Retina (tissue), 1 donor: ENCODE data around the gene RNASE7.
A peak's percentile ranks its signal among the peaks of the same experiment; 100 is the strongest.

ENCODE experiments used
- DNase-seq: peaks from one replicate; pipeline ENCODE4 v3.0.0-alpha.2; 2016

RNASE7 gene

GRCh38 chr14:21069388-21070082 is 27.4 kb downstream of the RNASE7 start:
- DNase-seq, result peak; percentile 93

- DNase-seq, result no peak
These were observed 28.0 kb downstream of the RNASE7 start, which contains the start of gene ARHGEF40 for GRCh38 chr14:21070083-21070609. Gene ARHGEF40, plus strand, starts transcription at chr14:21070304. Its CDS starts 93 bp downstream, at chr14:21070397.

- DNase-seq, result peak; percentile 86
These were observed 28.6 kb downstream of the RNASE7 start for GRCh38 chr14:21070610-21071224.

- peak; percentile 89 for DNase-seq
These were observed 29.3 kb downstream of the RNASE7 start for GRCh38 chr14:21071225-21072030.

- no peak for DNase-seq
These were observed 29.9 kb downstream of the RNASE7 start for GRCh38 chr14:21072031-21072473.

GRCh38 chr14:21072781-21073339 is 30.7 kb downstream of the RNASE7 start:
- no peak for DNase-seq

- no peak for DNase-seq
These were observed 31.8 kb downstream of the RNASE7 start for GRCh38 chr14:21073921-21074320.

GRCh38 chr14:21074398-21075272 is 32.5 kb downstream of the RNASE7 start:
- no peak for DNase-seq

GRCh38 chr14:21075719-21076437 is 33.7 kb downstream of the RNASE7 start:
- no peak for DNase-seq

GRCh38 chr14:21077672-21078071 is 35.5 kb downstream of the RNASE7 start:
- DNase-seq, result no peak

GRCh38 chr14:21078287-21078686 is 36.1 kb downstream of the RNASE7 start:
- no peak for DNase-seq

GRCh38 chr14:21078726-21079125 is 36.6 kb downstream of the RNASE7 start:
- DNase-seq, result no peak

- DNase-seq, result no peak
These were observed 39.5 kb downstream of the RNASE7 start for GRCh38 chr14:21081521-21082142.

- no peak for DNase-seq
These were observed 41.6 kb downstream of the RNASE7 start for GRCh38 chr14:21083565-21084325.

GRCh38 chr14:21084396-21084795 is 42.2 kb downstream of the RNASE7 start:
- DNase-seq, result no peak

- no peak for DNase-seq
These were observed 43.1 kb downstream of the RNASE7 start for GRCh38 chr14:21084998-21085853.

- DNase-seq, result no peak
These were observed 44.7 kb downstream of the RNASE7 start for GRCh38 chr14:21086908-21087293.

GRCh38 chr14:21087294-21088091 is 45.3 kb downstream of the RNASE7 start:
- DNase-seq, result peak; percentile 86
